Omental fat pad (tissue), 4 donors: Measurements from ENCODE around the gene STK25. TPM values are rescaled to one million over a fixed set of nuclear protein-coding genes. Genes with fewer than 3 reads are reported as not detected.

ENCODE experiments used
- ATAC-seq: fragments of 150-250 bp; one replicate; pipeline ENCODE4 v1.9.1; 2016; ENCODE audit warnings: mild to moderate bottlenecking, moderate library complexity; ENCODE audit not compliant: low FRiP score
- DNase-seq: peaks from one replicate; pipeline ENCODE4 v3.0.0-alpha.2; 2019; ENCODE audit warnings: low spot score
- CTCF ChIP-seq, 3 donors: fragments of 450-650 bp; IDR thresholded peaks; one replicate each; pipeline ENCODE4 v1.5.1; 2016 to 2017; ENCODE audit warnings: antibody characterized with exemption in 3 of 3, mild to moderate bottlenecking in 3 of 3, moderate library complexity in 2 of 3
- total RNA-seq, 4 donors: library from RNA; depleted of rRNA; stranded (reverse); fragments of >200 nt; gene quantifications; one replicate each; pipeline ENCODE4 v1.1.0, GENCODE V29; 2016

STK25 gene
- total RNA-seq, 4 donors from 2014 or later = 103 to 175 (median 126) TPM

GRCh38 chr2:241551998-241552737, 43.8 kb upstream of the STK25 start:
- ATAC-seq = peak; percentile 30

GRCh38 chr2:241551599-241551997, 43.2 kb upstream of the STK25 start:
- ATAC-seq (no peak), DNase-seq (no peak)
- no peak for TF ChIP-seq CTCF (IDR thresholded peaks at IDR 0.05)

More at GRCh38 chr2:241551998-241552737, 43.8 kb upstream of the STK25 start:
- no peak for TF ChIP-seq CTCF (IDR thresholded peaks at IDR 0.05)
- no peak for DNase-seq

- ATAC-seq = no peak
- no peak for DNase-seq
- TF ChIP-seq CTCF (IDR thresholded peaks at IDR 0.05) = no peak
These were observed 42.5 kb upstream of the STK25 start for GRCh38 chr2:241550616-241551580.

GRCh38 chr2:241548451-241548835, 40.1 kb upstream of the STK25 start:
- DNase-seq (no peak), ATAC-seq (no peak)
- TF ChIP-seq CTCF (IDR thresholded peaks at IDR 0.05) = no peak

- no peak for ATAC-seq
- DNase-seq = no peak
- no peak for TF ChIP-seq CTCF (IDR thresholded peaks at IDR 0.05)
These were observed 39.5 kb upstream of the STK25 start for GRCh38 chr2:241547781-241548450.

GRCh38 chr2:241546771-241547498, 38.6 kb upstream of the STK25 start:
- ATAC-seq (peak; percentile 57), DNase-seq (no peak)
- no peak for TF ChIP-seq CTCF (IDR thresholded peaks at IDR 0.05)
